GM18526 (cell line): ENCODE results near the gene NFE2.

Experiments
- POLR2A ChIP-seq: IDR thresholded peaks from 3 replicates; pipeline ENCODE4 v1.6.1; 2011; ENCODE audit not compliant: insufficient read length; ENCODE audit errors: extremely low read depth

Gene NFE2

DNA sequence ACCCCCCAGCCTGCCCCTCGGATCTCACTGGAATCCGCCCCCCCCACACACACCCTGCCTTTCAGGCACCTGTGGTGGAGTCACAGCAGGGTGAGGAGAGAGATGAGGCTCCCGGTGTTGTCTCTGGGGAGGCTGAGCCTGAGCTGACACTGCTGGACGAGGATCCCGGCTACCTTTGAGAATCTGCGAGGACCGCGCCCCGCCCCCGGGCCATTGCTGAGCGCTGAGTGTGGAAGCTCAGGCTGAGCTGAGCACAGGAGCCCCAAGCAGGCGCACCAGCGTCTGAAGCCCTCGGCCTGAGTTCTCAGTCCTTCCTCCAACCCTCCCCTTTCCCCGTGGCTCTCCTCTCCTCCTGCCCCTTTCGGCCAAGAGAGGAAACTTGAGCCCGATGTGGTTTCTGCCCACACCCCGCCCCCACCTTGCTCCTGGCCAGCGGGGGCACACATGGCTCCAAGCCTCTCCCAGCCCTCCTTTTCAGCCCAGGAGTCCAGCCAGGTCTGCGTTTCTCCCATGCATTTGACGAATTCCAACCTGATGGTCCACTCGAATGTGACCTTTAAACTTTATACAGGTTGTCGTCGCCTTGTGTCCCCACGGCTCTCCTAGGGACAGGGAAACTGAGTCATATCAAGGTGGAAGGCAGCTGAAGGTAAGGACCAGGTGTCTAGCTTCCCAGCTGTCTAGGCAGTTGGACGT, at the start of gene NFE2:
TSS of gene NFE2 (minus strand) at position 284 of the 696 bp plus-strand sequence. CDS start 5,767 bp downstream, outside the sequence.
- TF ChIP-seq POLR2A, result no peak

DNA sequence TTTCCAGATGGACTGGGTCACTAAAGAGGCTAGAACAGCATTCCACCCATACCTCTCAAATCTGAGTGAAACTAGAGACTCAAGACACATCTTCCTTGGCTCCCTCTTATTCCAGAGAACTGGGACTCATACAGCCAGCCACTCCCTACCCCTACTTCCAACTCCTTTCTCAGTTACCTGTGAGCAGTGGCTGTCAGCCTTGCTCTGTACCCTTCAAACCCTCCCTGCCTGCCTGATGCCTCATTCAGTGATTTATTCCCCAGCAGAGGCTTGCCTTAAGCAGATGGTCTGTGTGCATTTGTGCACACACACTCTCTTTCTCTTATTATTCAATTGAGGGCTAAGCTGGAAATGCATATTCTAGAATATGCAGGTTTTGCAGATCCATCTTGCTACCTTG, 48.9 kb upstream of the NFE2 start:
- no peak for TF ChIP-seq POLR2A

DNA sequence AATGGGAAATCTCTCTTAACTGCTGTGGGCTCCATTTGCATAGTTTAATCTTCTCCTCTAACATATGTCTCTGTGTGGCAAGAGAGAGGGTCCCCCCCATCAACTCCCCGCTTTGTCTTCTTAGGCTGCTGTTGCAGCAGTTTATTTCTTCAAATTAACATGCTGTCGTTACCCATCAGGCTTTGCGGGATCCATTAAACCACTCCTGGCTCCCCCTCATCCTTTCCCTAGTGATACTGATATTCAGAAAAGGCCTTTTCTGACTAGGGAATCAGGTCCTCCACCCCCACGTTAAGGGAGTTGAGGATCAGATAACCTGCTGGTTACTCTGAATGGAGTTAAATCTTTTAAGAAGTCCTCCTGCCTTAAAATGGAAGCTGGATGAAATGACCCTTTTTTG, 48.2 kb upstream of the NFE2 start:
- no peak for TF ChIP-seq POLR2A

DNA sequence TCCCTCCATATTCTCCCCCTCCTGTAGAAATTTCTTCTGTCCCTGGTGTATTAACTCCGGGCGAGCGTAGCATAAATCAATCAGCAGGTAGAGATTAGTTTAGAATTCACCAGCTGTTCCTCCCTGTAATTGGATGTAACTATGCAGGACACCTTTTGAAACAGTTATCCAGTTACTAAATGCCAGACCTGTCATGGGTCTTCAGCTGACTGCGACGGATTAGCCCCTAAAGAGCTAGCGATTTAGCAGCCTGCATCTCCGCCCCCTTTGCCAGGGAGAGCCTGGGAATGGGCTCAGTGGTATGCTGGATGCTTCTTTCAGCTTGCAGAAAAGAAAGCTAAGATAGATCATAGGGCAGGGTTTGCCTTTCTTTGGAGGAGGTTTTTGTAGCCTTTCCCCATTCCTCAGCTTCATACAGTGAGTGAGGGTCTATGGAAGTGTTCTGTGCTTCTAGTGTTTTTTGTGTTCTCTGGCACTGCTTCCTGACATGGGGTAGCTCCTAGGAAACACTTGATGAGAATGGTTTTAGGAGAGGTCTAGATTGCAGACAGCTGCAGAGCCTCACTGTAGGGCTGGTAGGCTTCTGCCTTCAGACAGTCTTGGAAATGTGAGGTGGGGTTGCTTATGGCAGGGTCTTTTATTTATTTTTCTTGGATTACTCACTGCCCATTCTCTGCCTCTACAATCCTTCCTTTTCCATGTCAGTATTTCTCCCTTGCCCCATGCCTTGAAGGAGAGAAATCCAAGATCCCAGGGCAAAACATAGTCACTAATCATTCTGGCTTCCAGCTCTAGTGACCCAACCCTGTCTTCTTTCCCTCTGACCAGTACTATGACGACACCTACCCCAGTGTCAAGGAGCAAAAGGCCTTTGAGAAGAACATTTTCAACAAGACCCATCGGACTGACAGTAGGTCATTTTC, 40.8 kb upstream of the NFE2 start:
- no peak for TF ChIP-seq POLR2A

DNA sequence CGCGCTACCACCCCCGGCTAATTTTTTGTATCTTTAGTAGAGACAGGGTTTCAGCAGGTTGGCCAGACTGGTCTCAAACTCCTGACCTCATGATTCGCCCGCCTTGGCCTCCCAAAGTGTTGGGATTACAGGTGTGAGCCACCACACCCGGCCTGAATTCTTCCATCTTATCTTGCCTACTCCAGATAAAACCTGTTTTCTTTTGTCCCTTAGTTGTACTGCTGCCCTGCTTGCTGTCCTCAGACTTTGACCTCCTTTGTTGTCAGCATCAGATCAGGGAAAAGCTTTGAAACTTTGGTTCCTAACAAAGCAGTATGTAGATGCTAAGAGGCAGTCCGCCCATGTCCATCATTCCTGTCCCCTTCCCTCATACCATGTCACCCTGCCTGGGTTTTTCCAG, 40.0 kb upstream of the NFE2 start:
- no peak for TF ChIP-seq POLR2A

- TF ChIP-seq POLR2A, result no peak
Measured at GRCh38 chr12:54338698-54339296, 38.0 kb upstream of the NFE2 start.

GRCh38 chr12:54337854-54338650, 37.2 kb upstream of the NFE2 start:
- no peak for TF ChIP-seq POLR2A

- TF ChIP-seq POLR2A, result no peak
Measured at GRCh38 chr12:54337280-54337842, 36.5 kb upstream of the NFE2 start.

- TF ChIP-seq POLR2A, result no peak
Measured at GRCh38 chr12:54333420-54334034, 32.7 kb upstream of the NFE2 start.

DNA sequence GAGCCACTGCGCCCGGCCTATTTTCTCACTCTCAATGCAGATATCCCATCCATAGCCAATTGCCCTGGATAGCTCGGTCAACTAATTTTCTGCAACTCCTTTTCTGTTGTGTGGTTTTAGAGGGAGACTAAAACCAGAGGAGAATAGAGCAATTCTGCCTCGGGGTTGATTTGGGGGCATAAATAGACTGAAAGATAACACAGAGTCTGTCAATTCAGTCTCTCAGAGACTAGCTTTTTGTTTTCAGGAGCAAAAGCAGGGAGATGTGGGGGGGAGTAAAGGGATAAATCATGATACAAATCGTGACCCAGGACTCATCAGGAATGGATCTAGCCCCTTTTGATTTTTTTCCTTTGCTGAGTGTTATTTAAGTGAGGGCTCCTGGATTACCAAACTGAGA, 30.6 kb upstream of the NFE2 start:
- TF ChIP-seq POLR2A, result no peak

DNA sequence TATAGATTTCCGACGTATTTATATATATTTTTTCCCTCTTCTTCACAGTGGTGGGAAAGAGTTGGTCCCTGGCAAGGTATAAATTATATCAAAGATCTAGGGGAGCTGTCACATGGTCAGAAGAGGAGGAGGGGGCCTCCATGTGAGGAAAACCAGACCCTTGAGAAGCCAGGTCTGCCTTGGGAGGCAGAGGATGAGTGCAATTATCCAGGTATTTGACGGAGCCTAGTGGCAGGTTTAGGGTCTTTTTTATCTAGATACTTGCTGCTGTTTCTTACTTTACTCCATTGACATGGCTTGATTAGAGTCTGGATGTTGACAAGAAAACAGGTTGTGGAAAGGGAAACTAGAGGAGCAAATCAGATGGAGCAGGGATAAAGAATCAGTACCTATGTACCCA, 29.6 kb upstream of the NFE2 start:
- no peak for TF ChIP-seq POLR2A

DNA sequence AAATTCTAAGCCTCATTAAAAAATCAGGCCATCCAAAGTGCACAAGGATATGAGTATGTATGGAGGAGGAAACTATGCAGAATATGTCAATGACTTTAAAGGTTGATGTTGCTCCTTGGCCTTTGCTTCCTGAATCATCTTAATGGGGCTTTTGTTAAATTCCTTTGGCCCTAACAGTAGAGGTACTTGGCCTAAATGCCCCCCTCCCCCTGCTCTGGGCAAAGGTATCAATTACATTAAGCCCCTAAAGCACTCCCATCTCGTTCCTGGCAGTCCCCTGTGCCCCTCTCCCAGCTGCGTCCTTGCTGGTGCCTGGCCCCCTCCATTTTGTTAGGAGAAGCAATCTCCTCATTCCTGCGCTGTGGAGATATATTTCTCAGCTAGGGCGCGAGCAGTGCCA, 28.9 kb upstream of the NFE2 start:
- no peak for TF ChIP-seq POLR2A

DNA sequence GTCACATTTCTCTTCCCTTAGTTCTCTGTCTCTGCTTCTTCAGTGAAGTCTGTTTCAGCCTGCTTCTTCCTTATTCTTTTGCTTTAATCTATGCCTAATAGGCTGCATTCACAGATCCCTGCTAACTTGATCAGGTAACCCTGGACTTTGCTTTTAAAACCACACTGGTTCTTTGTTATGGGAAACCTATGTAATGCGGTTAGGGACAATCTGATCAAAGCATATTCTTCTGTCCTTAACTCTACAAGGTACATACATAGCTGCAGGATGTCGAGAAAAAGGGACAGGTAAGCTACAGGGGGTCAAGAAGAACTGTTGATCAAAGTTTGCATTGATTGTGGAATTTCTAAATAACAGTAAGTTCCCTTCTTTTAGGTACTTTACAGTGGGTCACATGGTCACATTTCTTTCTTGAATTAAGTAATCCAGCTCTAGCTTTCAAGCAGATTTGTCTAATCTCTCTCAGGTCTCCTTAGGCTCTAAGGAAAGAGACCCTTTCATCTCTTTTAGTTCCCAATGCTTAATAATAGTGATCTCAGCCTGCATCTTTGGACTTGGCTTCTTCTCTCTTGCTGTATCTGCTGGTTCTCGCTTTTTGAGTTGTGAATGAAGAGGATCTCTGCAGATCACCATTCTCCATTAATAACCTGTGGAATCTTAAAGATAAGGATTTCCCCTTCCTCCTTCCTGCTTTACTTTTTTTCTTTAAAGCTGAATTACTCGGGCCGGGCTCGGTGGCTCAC, 28.0 kb upstream of the NFE2 start:
- no peak for TF ChIP-seq POLR2A
